Right renal pelvis (tissue), 4 donors: Measurements from ENCODE around the gene RAPH1. TPM values are rescaled to one million over a fixed set of nuclear protein-coding genes. Genes with fewer than 3 reads are reported as not detected.
A peak's percentile ranks its signal among the peaks of the same experiment; 100 is the strongest.

Source experiments
- DNase-seq, 4 donors: peaks; one replicate each; pipeline ENCODE4 v3.0.0-alpha.2; 2013; ENCODE audit warnings: low read depth in 4 of 4, low spot score in 3 of 4, missing footprints in 1 of 4
- polyA plus RNA-seq, 4 donors: library from polyadenylated mRNA; unstranded; fragments of 120-200 nt; gene quantifications; one replicate each; pipeline ENCODE4 v1.2.1, GENCODE V29; 2013; ENCODE audit not compliant: insufficient read length in 4 of 4

RAPH1 gene, protein sequence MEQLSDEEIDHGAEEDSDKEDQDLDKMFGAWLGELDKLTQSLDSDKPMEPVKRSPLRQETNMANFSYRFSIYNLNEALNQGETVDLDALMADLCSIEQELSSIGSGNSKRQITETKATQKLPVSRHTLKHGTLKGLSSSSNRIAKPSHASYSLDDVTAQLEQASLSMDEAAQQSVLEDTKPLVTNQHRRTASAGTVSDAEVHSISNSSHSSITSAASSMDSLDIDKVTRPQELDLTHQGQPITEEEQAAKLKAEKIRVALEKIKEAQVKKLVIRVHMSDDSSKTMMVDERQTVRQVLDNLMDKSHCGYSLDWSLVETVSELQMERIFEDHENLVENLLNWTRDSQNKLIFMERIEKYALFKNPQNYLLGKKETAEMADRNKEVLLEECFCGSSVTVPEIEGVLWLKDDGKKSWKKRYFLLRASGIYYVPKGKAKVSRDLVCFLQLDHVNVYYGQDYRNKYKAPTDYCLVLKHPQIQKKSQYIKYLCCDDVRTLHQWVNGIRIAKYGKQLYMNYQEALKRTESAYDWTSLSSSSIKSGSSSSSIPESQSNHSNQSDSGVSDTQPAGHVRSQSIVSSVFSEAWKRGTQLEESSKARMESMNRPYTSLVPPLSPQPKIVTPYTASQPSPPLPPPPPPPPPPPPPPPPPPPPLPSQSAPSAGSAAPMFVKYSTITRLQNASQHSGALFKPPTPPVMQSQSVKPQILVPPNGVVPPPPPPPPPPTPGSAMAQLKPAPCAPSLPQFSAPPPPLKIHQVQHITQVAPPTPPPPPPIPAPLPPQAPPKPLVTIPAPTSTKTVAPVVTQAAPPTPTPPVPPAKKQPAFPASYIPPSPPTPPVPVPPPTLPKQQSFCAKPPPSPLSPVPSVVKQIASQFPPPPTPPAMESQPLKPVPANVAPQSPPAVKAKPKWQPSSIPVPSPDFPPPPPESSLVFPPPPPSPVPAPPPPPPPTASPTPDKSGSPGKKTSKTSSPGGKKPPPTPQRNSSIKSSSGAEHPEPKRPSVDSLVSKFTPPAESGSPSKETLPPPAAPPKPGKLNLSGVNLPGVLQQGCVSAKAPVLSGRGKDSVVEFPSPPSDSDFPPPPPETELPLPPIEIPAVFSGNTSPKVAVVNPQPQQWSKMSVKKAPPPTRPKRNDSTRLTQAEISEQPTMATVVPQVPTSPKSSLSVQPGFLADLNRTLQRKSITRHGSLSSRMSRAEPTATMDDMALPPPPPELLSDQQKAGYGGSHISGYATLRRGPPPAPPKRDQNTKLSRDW
- polyA plus RNA-seq = 10 to 100 TPM; 14.4 to 22.0 (median 15.8) TPM

DNA sequence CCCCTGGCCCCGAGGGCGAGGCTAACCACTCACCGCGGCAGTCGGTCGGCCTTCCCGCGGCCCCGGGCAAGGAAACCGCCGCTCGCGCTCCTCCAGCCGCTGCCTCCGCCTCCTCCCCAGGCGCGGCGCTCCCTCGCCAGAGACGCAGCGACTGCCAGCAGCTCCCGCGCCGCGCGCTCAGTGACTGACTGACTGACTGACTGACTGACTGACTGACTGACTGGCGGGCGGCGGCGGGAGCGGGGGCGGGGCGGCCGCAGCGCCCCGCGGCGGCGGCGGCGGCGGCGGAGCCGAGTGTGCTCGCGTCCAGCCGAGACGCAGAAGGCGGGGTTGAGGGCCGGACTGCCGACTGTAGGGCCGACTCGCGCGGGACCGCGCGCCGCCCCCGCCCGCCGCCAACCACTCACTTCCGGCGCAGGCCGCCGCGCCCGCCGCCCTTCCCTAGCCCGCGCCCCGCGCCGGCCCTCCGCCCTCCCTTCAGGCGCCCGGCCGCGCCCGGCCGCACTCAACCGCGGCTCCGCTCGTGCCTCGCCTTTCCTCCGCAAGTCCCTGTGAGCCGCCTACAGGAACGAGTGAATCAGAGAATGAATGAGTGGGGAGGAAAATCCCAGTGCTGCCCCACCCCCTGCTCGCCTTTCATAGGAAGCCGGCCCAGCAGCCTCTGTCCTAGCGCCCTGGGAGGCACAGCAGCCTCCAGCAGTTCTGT is at the start of gene RAPH1:
RAPH1 (minus strand) TSS at position 224 of the 706 bp plus-strand sequence. CDS start 39,948 bp downstream, outside the sequence.
- peak; percentile 58 to 71 (median 64) for DNase-seq

DNA sequence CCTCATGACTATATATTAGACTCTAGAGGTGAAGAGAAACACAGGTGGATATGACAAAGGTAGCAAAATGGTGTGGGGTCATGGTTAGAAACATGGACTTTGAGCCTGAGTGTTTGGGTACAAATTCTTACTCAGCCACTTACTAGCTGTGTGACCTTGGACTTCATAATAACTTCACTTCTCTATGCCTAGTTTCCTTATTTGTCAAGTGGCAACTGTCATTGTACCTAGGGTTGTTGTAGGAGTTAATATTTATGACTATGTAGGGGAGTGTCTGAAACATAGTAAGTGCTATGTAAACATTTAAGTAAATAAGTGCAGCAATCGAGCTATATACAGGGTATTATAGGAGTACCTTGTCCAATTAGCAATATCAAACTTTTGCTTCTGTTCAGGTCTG is 49.7 kb upstream of the RAPH1 start:
- no peak for DNase-seq

DNA sequence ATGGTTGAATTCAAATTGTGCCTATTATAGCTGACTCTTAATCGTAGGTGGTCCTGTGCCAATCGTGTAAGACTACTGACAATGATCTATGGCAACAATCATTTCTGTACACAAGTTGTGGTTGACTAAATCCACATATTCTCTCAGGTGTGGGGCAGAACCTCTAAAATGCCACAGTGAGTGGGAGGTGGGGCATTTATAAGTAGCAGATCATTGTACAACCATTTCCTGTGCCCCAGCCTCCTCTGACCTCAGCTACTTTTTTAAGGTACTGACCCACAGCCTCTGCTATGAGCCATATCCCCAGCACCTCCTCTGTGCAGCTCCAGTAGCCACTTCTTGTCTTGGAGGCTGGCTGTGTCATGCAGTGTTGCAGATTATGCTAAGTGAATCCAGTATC is 48.6 kb upstream of the RAPH1 start:
- no peak for DNase-seq

GRCh38 chr2:203583084-203583695 is 48.1 kb upstream of the RAPH1 start:
- no peak for DNase-seq

DNA sequence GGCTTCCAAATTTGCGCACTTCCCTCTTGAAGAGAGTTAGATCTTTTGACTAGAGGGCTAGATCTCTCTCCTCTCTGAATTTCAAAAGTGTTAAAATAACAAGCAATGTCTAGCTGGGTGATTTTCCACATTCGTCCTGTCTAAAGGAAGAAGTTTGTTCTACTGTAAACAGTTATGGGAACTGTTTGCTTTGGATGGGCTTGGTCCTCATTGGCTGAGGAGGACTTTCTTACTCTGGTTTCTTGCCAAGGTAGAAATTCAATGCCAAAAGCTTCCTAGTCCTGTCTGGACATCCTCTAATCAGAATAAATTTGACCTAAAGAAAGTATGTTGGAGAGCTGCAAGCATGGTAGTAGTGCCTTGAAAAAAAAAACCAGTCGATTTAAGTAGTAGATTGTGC is 47.4 kb upstream of the RAPH1 start:
- DNase-seq = no peak

DNA sequence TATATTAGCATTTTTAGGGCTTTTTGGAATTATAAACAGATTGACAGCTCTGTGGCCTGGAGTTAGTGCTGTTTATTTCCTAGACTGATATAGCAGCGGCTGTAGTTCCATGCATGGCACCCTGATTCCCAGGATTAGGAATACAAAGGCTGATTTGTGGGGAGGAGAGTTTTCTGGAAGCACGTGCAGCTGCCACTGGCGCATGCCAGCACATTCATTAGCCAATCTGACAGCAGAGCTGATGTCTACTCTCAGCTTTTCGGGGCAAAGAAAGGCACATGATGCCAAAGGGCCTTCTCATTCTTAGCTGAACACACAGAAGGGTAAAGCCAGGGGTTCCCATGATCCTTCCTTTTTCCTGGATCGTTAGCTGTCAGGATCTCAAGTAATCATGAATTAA is 45.7 kb upstream of the RAPH1 start:
- no peak for DNase-seq

DNA sequence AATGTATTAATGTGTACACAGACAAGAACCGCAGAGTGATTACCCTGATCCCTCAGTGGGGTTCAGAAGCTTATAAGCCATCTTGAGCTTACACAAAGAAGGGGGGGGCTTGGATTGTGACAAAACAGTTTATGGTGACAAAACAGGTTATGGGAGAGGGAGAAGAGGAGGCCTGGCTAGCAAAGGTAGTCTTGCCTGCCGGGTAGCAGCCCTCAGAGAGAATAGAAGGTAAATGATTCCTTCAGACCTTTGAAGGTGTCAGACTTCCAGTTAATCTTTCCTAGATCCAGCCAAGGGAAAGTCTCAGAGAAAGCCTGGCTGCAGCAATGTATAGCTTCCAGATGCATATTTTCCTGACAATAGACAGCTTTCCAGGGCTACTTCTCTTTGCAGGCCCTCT is 44.6 kb upstream of the RAPH1 start:
- no peak for DNase-seq

- DNase-seq = peak in 2 of 4 donors; percentile 25 to 51
Observed at GRCh38 chr2:203578759-203579643, 43.9 kb upstream of the RAPH1 start.

DNA sequence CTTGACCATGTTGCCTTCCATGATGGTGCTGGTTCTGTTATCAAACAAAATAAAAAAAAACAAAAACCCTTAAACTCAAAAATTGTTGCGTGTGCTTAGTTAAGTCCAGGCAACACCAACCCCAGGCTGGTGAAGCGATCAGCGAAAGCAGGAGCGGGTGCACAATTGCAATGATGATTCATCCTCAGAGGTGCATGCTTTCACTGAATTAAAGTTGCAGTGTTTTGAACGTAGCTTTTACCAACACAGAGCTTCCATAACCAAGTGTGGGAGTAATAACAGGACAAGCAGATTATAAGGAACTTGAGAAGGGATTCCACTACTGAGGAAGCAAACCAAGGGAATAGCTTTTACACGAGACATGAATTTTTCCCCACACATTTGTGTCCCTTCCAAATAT is 39.7 kb upstream of the RAPH1 start:
- DNase-seq = no peak

DNA sequence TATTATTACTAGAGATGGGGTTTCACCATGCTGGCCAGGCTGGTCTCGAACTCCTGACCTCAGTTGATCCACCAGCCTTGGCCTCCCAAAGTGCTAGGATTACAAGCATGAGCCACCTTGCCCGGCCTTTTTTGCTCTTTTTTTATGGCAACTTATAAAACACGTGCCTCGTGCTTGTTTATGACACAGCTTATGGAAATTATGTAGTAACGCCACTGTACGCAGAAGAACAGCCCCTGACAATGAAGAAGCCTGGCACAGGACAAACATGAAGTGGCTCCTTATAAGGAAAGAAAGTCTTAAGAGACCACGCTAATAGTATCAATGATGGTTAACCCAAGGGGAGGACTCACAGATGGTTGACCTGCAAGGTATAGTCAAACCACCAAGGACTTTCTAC is 37.2 kb upstream of the RAPH1 start:
- DNase-seq = no peak

DNA sequence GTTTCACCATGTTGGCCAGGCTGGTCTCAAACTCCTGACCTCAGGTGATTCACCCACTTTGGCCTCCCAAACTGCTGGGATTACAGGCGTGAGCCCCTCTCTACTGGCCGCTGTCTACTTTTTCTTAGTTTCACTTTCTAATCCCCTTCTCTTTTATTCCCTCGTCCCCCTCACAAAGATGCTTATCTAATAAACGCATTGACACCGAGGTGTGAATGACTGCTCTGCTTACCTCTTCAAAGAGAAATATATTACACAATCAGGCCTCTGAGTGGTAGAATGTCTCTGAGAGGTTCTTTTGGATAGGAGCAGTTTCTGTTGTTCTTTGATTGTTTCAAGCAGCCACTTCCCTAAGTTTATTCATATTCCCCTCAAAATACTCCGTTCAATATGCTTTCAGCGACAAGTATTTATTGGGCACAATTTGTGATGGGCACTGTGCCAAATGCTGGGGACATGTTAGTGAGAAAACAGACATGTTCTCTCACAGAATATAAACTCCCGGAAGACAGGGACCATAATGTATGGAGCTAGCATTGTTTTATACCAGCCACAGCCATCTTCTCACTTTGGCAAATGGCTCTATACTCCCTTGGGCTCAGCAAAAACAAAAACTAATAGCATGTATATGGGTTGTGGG is 34.7 kb upstream of the RAPH1 start:
- DNase-seq = no peak

GRCh38 chr2:203567691-203568090 is 32.6 kb upstream of the RAPH1 start:
- no peak for DNase-seq

GRCh38 chr2:203566161-203566560 is 31.1 kb upstream of the RAPH1 start:
- no peak for DNase-seq

GRCh38 chr2:203565076-203565475 is 30.0 kb upstream of the RAPH1 start:
- DNase-seq = no peak

- no peak for DNase-seq
Observed at GRCh38 chr2:203562268-203562667, 27.2 kb upstream of the RAPH1 start.

DNA sequence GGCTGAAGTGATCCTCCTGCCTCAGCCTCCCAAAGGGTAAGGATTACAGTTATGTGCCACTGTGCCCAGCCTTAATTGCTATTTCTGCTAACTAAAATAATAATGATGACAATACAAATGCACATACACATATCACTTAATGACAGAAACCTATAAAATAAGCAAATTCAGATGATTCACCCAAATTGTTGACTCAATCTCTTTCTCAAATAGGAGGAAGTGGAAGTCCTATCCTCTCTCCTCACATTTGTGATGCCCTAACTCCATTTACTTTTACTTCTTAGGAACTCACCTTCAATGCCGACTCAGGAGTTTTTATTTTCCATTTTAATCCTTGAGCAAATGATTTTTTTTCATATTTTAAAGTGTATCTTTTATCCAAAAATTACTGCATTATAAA is 24.5 kb upstream of the RAPH1 start:
- no peak for DNase-seq

GRCh38 chr2:203553784-203554183 is 18.7 kb upstream of the RAPH1 start:
- no peak for DNase-seq

GRCh38 chr2:203551778-203552177 is 16.7 kb upstream of the RAPH1 start:
- no peak for DNase-seq
